K562 (cell line): ENCODE results near the gene TUFM. TPM values are rescaled to one million over a fixed set of nuclear protein-coding genes. Genes with fewer than 3 reads are reported as not detected.
A peak's percentile ranks its signal among the peaks of the same experiment; 100 is the strongest.

Source experiments
- ATAC-seq: fragments of 200-7000 bp; cut with Tn5 transposase; 3 replicates; pipeline ENCODE4 v1.9.1; 2020; ENCODE audit warnings: moderate library complexity
- BruUV-seq: library from RNA; stranded (reverse); fragments of 400-500 nt; replicated peaks from 2 replicates; lab custom pipeline; 2021; lab: Mats Ljungman, UMichigan
- CTCF ChIA-PET: fragments of 300-600 bp; formaldehyde crosslinking; extraction: SDS; loops from one replicate; lab custom pipeline; 2021; ENCODE audit warnings: low intra/inter-chr PET ratio; lab: Yijun Ruan, JAX
- POLR2A ChIA-PET: fragments of 300-600, 350-650 bp; sonication (Branson Sonifier 250); formaldehyde crosslinking; extraction: SDS; loops from one replicate; lab custom pipeline; 2021; ENCODE audit warnings: antibody characterized with exemption, inconsistent platforms; lab: Yijun Ruan, JAX
- DNase-seq, 4 experiments: peaks; one replicate each; pipeline versions ENCODE4 v3.0.0 to v3.0.0-alpha.2; 2011 to 2018; ENCODE audit warnings: low spot score in 3 of 4, mixed read lengths in 3 of 4; ENCODE audit errors: extremely low read depth in 1 of 4
- FAIRE-seq: peaks from 2 replicates; lab custom pipeline; 2011; peaks lifted over from hg19 to GRCh38; lab: Jason Lieb, UNC
- H2AFZ ChIP-seq: 2 replicates; pipeline ENCODE4 v1.6.0; 2011; ENCODE audit warnings: low read depth, low read length, control low read depth, inconsistent platforms
- H3K27ac ChIP-seq: fragments of 200-600 bp; 3 replicates; pipeline ENCODE4 v1.8.0; 2011; ENCODE audit warnings: low read depth, mild to moderate bottlenecking, control low read depth, inconsistent platforms, low read length, moderate library complexity, mixed read lengths; ENCODE audit errors: extremely low read depth
- H3K27me3 ChIP-seq, 2 experiments: fragments of 300-600 bp in 1 of 2; 2 replicates in 1 of 2; 3 replicates in 1 of 2; pipeline versions ENCODE4 v1.6.0 to v1.8.0; 2011; ENCODE audit warnings: inconsistent platforms in 2 of 2, low read length in 2 of 2, mild to moderate bottlenecking in 1 of 2, mixed read lengths in 1 of 2, moderate library complexity in 1 of 2; ENCODE audit not compliant: control insufficient read depth in 2 of 2, insufficient read depth in 2 of 2
- H3K36me3 ChIP-seq: fragments of 300-600 bp; 3 replicates; pipeline ENCODE4 v1.8.0; 2011; ENCODE audit warnings: mild to moderate bottlenecking, low read length, inconsistent platforms; ENCODE audit not compliant: control insufficient read depth, insufficient read depth
- H3K4me1 ChIP-seq, 2 experiments: fragments of 200-600 bp in 1 of 2; replicated peaks in 1 of 2; 2 replicates in 1 of 2; 3 replicates in 1 of 2; pipeline versions ENCODE4 v1.5.1 to v1.8.0; 2011; ENCODE audit warnings: inconsistent platforms in 2 of 2, low read length in 2 of 2, mild to moderate bottlenecking in 1 of 2, mixed read lengths in 1 of 2, moderate library complexity in 1 of 2; ENCODE audit not compliant: control insufficient read depth in 2 of 2, insufficient read depth in 2 of 2
- H3K4me2 ChIP-seq: 2 replicates; pipeline ENCODE4 v1.6.1; 2011; ENCODE audit warnings: low read length, control low read depth, inconsistent platforms, mixed read lengths; ENCODE audit not compliant: insufficient read depth
- H3K4me3 ChIP-seq: fragments of 200-600 bp; sonication (generic), shearing (Covaris generic); 2 replicates; pipeline ENCODE4 v1.5.1; 2016; ENCODE audit warnings: control low read depth, inconsistent platforms
- H3K79me2 ChIP-seq: fragments of 200-600 bp; 3 replicates; pipeline ENCODE4 v1.8.0; 2011; ENCODE audit warnings: low read length, inconsistent platforms; ENCODE audit not compliant: control insufficient read depth, insufficient read depth
- H3K9ac ChIP-seq, 2 experiments: 2 replicates each; pipeline versions ENCODE4 v1.6.0 to v1.6.1; 2011; ENCODE audit warnings: low read depth in 2 of 2, low read length in 2 of 2, control low read depth in 1 of 2, inconsistent platforms in 1 of 2, mild to moderate bottlenecking in 1 of 2, mixed read lengths in 1 of 2; ENCODE audit not compliant: insufficient read depth in 1 of 2
- H3K9me1 ChIP-seq: one replicate; pipeline ENCODE4 v1.6.0; 2011; ENCODE audit warnings: inconsistent platforms, mild to moderate bottlenecking, low read length, moderate library complexity; ENCODE audit not compliant: control insufficient read depth, insufficient read depth
- H3K9me3 ChIP-seq: replicated peaks from 2 replicates; pipeline ENCODE4 v1.5.1; 2011; ENCODE audit warnings: low read depth, low read length, inconsistent platforms; ENCODE audit not compliant: control insufficient read depth, insufficient read depth
- H4K20me1 ChIP-seq: replicated peaks from 2 replicates; pipeline ENCODE4 v1.6.1; 2011; ENCODE audit warnings: low read length, inconsistent platforms, mixed read lengths; ENCODE audit not compliant: control insufficient read depth, insufficient read depth
- ARID3B ChIP-seq: fragments of 250-450 bp; sonication (Bioruptor Pico); IDR thresholded peaks from 2 replicates; pipeline ENCODE4 v1.4.0; 2020; ENCODE audit warnings: borderline replicate concordance
- DEAF1 ChIP-seq: fragments of 450-650 bp; formaldehyde crosslinking; IDR thresholded peaks from 2 replicates; pipeline ENCODE4 v1.4.0; 2020; ENCODE audit warnings: mild to moderate bottlenecking, moderate library complexity
- ELF4 ChIP-seq: fragments of 450-650 bp; formaldehyde crosslinking; IDR thresholded peaks from 2 replicates; pipeline ENCODE4 v1.4.0; 2022; ENCODE audit warnings: missing genetic modification characterization
- KDM1A ChIP-seq, 2 experiments: fragments of 450-650 bp; IDR thresholded peaks; 2 replicates each; pipeline ENCODE4 v1.6.1; 2016; ENCODE audit warnings: mild to moderate bottlenecking in 2 of 2
- LARP7 ChIP-seq: fragments of 450-650 bp; IDR thresholded peaks from 2 replicates; pipeline ENCODE4 v1.6.1; 2016
- POLR2A ChIP-seq: fragments of 450-650 bp; conservative IDR thresholded peaks from 2 replicates; pipeline ENCODE4 v1.6.1; 2016
- POLR2AphosphoS2 ChIP-seq: IDR thresholded peaks from 2 replicates; pipeline ENCODE4 v1.6.1; 2012; ENCODE audit warnings: low read length, improper control_type of control experiment
- POLR2AphosphoS5 ChIP-seq: IDR thresholded peaks from 2 replicates; pipeline ENCODE4 v1.6.1; 2011; ENCODE audit warnings: mild to moderate bottlenecking, low read depth, low read length, moderate library complexity; ENCODE audit not compliant: control insufficient read depth, insufficient read depth
- POLR2B ChIP-seq: fragments of 450-650 bp; IDR thresholded peaks from 2 replicates; pipeline ENCODE4 v1.6.1; 2018; ENCODE audit warnings: low read depth; ENCODE audit not compliant: partially characterized antibody
- RFX5 ChIP-seq: IDR thresholded peaks from 2 replicates; pipeline ENCODE4 v1.6.1; 2011; ENCODE audit warnings: low read depth, mild to moderate bottlenecking, improper control_type of control experiment, low read length
- SPI1 ChIP-seq: IDR thresholded peaks from 2 replicates; pipeline ENCODE4 v1.6.1; 2011; ENCODE audit warnings: low read depth, low read length, control low read depth, borderline replicate concordance
- SUPT5H ChIP-seq: fragments of 450-650 bp; IDR thresholded peaks from 2 replicates; pipeline ENCODE4 v1.6.1; 2016
- TAF7 ChIP-seq: fragments of 450-650 bp; IDR thresholded peaks from 2 replicates; pipeline ENCODE4 v1.6.1; 2016; ENCODE audit warnings: missing genetic modification characterization, missing compliant biosample characterization
- TFAP4 ChIP-seq: sonication (generic); formaldehyde crosslinking; IDR thresholded peaks from 2 replicates; pipeline ENCODE4 v1.8.0; 2022; ENCODE audit warnings: missing genetic modification reagents, mild to moderate bottlenecking, moderate library complexity, borderline replicate concordance
- ZBTB17 ChIP-seq: fragments of 450-650 bp; formaldehyde crosslinking; IDR thresholded peaks from 2 replicates; pipeline ENCODE4 v1.4.0; 2020; ENCODE audit warnings: mild to moderate bottlenecking
- ZBTB9 ChIP-seq: fragments of 450-650 bp; formaldehyde crosslinking; IDR thresholded peaks from 2 replicates; pipeline ENCODE4 v1.4.0; 2020; ENCODE audit warnings: mild to moderate bottlenecking, moderate library complexity
- ZNF324 ChIP-seq: fragments of 250-450 bp; sonication (Bioruptor Pico); IDR thresholded peaks from 2 replicates; pipeline ENCODE4 v1.4.0; 2020; ENCODE audit warnings: mild to moderate bottlenecking
- WGBS: fragments of 100-300 bp; shearing (Covaris generic); methylation state at CpG from one replicate; pipeline ENCODE4 v1.1.6; 2016; ENCODE audit warnings: low coverage, mixed read lengths; ENCODE audit not compliant: insufficient coverage; ENCODE audit errors: missing lambda C conversion rate; 5-methylcytosine and 5-hydroxymethylcytosine counted together
- in situ Hi-C: fragments of 300-500 bp; cut with MboI; formaldehyde crosslinking; loops from 4 replicates; pipeline ENCODE4 v1.15.0; 2018; ENCODE audit warnings: inconsistent platforms, mixed read lengths
- intact Hi-C: fragments of 100-400 bp; cut with micrococcal nuclease; formaldehyde crosslinking; loops from 2 replicates; pipeline ENCODE4 v1.14.2; 2022
- polyA plus RNA-seq, 8 experiments: library from polyadenylated mRNA; depleted of rRNA in 4 of 8; stranded (reverse) in 5 of 8; unstranded in 3 of 8; fragments of >200 nt; fragmentation: Nextera tagmentation in 2 of 8; fragmentation: Illumina TruSeq in 1 of 8; extraction: Ambion mirVana in 2 of 8; extraction: Trizol in 1 of 8; gene quantifications; 2 replicates each; pipeline versions ENCODE4 v1.2.1 to v1.2.3, GENCODE V29; 2011 to 2014; ENCODE audit warnings: inconsistent platforms in 1 of 8, missing spikeins in 1 of 8
- total RNA-seq, 7 experiments: library from RNA; depleted of rRNA in 6 of 7; stranded (reverse); fragments of >200 nt in 6 of 7; fragmentation: Illumina TruSeq in 2 of 7; extraction: Trizol in 2 of 7; gene quantifications; 2 replicates each; pipeline versions ENCODE4 v1.2.1 to v1.2.3, GENCODE V29; 2011 to 2021; ENCODE audit warnings: low replicate concordance in 1 of 7

Gene TUFM
- total and polyA plus RNA-seq, 9 of the 15 experiments (the other 6 are each of a cell fraction or from before 2014, with no cell fraction given), result 34.1 to 434 (median 256) TPM

GRCh38 chr16:28837672-28838557 lies 8.2 kb downstream of the TUFM start:
- intact Hi-C loops (no loop called here), in situ Hi-C loops (no loop called here)
- ChIA-PET CTCF (no interaction called here), POLR2A (interaction anchor here (0.5 to 5.9 kb wide), 9 partner anchors 8 to 118 kb away, joined by 3 to 72 read pairs (median 5); partner anchors contain the start of genes SH2B1 and TUFM)
- Histone ChIP-seq H3K4me1 (peaks cover 0 to 20% of the 10 kb centered on the region in 2 experiments; a peak in 2 of 5 replicates), H3K36me3 (peaks cover 71% of the 10 kb centered on the region), H3K9ac (no peak overlapping the region), H3K27me3 (no peaks in the 10 kb centered on the region), H4K20me1 (peaks cover 13% of the 10 kb centered on the region; the same call in 1 of the 2 replicates), H3K9me3 (no peaks in the 10 kb centered on the region), H3K79me2 (peaks cover 3% of the 10 kb centered on the region; the same call in 1 of the 3 replicates), H3K27ac (no peak overlapping the region), H3K4me3 (no peak overlapping the region), H2AFZ (no peak overlapping the region), H3K9me1 (no peaks in the 10 kb centered on the region), H3K4me2 (no peak overlapping the region)
- ATAC-seq, result peak; percentile 9
- no peak for DNase-seq
- FAIRE-seq, result peak; percentile 74
- 90% methylated on average over 7 of the region's 7 CpGs for WGBS
- BruUV-seq, result no TSS peak
- TF ChIP-seq ARID3B (CRISPR knock-in tag), result no peak
- TF ChIP-seq POLR2AphosphoS5, result peak; percentile 28; the same call in 1 of the 2 replicates
- TF ChIP-seq TFAP4 (CRISPR knock-in tag), result no peak
- peak; percentile 76 for TF ChIP-seq SUPT5H
- no peak for TF ChIP-seq KDM1A (IDR thresholded peaks at IDR 0.05)
- TF ChIP-seq POLR2A, result peak; percentile 75
- TF ChIP-seq POLR2B, result peak; percentile 74
- TF ChIP-seq DEAF1 (CRISPR knock-in tag), result peak; percentile 20; the same call in 1 of the 2 replicates
- no peak for TF ChIP-seq TAF7 (tag)
- TF ChIP-seq ZBTB9 (CRISPR knock-in tag), result 0 out of 2 replicates have a peak, but pooled peaks have one; percentile 28
- 0 out of 2 replicates have a peak, but pooled peaks have one; percentile 22 for TF ChIP-seq ZBTB17 (CRISPR knock-in tag)
- TF ChIP-seq ZNF324 (CRISPR knock-in tag), result 0 out of 2 replicates have a peak, but pooled peaks have one; percentile 11
- TF ChIP-seq ELF4, result peak; percentile 63; the same call in 1 of the 2 replicates
- no peak for TF ChIP-seq RFX5
- TF ChIP-seq SPI1, result peak; percentile 81
- no peak for TF ChIP-seq LARP7
- 0 out of 2 replicates have a peak, but pooled peaks have one; percentile 33 for TF ChIP-seq POLR2AphosphoS2
